ENCODE results near the gene ARFGAP1. TPM values are rescaled to one million over a fixed set of nuclear protein-coding genes. Genes with fewer than 3 reads are reported as not detected.

ARFGAP1 gene
- 53.1 and 55.0 TPM in 2 replicates for total RNA-seq

DNA sequence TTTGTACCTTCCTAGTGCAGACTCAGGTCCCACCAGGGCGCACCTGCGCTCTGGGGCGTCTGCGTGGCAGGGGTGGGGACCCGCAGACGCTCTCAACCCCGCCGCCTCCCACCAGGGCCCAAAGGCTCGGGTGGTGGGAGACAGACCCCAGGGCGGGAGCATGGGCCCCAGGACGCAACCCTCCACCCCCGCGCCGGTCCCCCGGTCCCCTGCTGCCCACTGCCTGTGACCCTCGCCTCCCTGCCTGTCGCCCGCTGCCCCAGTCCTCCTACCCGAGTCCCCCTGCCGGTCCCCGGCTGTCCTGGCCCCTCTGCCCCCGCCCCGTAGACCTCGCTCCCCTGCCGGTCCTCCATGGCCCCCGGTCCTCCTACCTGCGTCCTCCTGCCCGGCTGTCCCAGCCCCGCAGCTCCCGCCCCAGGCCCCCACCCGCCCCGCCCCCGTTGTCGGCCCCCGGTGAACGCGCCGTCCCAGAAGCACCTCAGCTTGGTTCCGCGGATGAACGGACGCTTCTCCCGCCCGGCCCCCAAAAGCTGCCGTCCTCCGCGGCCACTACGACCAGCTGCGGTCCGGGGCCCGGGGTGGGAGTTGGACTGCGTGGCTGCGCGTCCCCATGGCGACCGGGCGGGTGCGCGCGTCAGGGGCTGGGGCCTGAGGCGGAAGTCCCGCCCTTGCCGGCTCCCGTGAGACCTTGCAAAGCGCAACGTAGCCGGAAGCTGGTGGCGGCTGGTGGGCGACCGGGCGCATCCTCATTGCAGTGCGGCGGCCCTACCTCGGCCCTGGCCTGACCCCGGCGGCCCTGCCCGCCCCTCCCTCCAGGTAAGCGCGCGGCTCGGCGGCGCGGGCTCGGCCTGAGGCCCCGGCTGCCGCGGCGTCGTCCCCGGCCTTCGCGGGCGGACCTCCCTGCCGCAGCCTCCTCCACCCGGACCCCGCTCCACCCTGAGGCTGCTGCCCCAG lies at the start of gene ARFGAP1:
ARFGAP1 (plus strand) TSS at position 709 of the 954 bp plus-strand sequence. CDS start 2,768 bp downstream, outside the sequence.

DNA sequence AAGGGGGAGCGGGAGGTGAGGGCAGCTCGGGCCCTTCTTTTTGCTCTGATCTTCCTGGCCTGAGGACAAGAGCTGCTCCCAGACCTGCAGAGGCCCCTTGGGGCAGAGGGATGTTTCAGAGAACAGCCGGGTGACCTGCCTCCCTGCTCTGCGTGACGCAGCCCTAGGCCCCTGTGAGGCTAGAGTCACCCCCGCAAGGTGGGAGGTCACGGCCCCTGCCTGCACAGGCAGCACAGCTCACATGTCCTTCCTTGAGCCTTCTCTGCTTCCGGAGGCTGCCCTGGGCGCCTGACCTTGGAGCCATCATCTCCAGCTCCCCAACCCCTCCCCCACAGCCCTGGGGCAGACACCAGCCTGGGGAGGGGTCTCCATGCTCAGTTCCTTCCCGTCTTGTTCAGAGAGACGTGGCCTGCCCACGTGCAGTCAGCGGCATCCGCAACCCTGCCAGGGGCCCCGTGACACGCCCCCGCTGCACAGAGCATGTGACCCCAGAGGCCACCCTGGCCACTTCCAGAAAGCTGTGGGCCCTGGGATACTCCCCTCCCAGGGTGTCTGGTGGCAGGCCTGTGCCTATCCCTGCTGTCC lies 37.1 kb upstream of the ARFGAP1 start, which contains the start of gene BIRC7:
BIRC7 (plus strand) TSS at position 507 of the 585 bp plus-strand sequence. CDS start 192 bp downstream, outside the sequence.

DNA sequence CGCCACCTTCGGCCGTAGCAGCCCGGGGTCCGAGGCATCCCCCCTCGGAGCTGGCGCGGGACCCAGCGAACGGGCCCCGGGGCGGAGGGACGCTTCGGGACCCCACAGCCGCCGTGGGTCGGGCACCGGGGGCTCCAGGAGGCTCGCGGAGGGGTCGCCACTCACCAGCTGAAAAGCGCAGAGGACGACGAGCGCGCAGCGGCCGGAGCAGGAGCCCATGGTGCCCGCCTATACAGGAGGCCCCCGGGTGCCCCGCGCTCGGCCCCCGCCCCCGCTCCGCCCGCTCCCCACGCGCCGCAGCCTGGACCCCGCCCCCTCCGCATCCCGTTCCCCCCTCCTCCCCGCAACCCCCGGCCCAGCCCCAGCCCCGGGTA lies 18.4 kb upstream of the ARFGAP1 start, which contains the start of gene NKAIN4:
NKAIN4 (minus strand) TSS at position 232 of the 374 bp plus-strand sequence; CDS start at position 219, 13 bp downstream.

DNA sequence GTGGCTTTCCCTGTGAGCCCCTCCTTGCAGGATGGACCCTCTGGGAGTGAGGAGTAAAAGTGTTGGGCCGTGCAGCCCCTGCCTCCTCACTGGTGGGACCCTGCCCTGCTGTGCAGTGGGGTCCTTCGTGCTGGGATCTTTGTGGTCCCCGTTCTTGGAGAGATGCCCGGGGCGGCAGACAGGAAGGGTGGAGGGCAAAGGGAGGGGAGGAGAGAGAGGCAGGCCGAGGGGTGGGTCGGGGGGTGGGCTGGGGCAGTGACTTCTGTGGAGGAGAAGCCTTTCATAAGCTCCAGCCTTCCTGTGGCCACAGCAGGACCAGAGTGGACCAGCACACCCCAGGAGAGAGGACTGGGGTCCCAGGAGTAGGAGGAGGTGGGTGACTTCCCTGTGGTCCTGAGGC lies 20.3 kb downstream of the ARFGAP1 start, which contains the start of gene COL20A1:
COL20A1 (plus strand) TSS at position 283 of the 400 bp plus-strand sequence. CDS start 1,922 bp downstream, outside the sequence.

Other genes starting within 250 kb of the ARFGAP1 start
- gene YTHDF1, start 56.7 kb upstream of the ARFGAP1 start, total RNA-seq = 20.0 and 24.5 TPM in 2 replicates
- gene BIRC7, start 36.9 kb upstream of the ARFGAP1 start, total RNA-seq = not detected in 2 replicates
- not detected in 2 replicates for gene NKAIN4, start 18.4 kb upstream of the ARFGAP1 start, total RNA-seq
- gene COL20A1, start 20.4 kb downstream of the ARFGAP1 start, total RNA-seq = not detected in 2 replicates
- gene CHRNA4, start 88.5 kb downstream of the ARFGAP1 start, total RNA-seq = 0.05 TPM in 1 of 2 replicates, not detected in the other
- gene KCNQ2, start 199.8 kb downstream of the ARFGAP1 start, total RNA-seq = not detected in 2 replicates
- gene EEF1A2, start 226.3 kb downstream of the ARFGAP1 start, total RNA-seq = not detected in 2 replicates
- gene PPDPF, start 248.0 kb downstream of the ARFGAP1 start, total RNA-seq = 75.1 and 118 TPM in 2 replicates